Choroid plexus epithelial cell (primary cell): ENCODE measurements around the gene SPATA13.

Experiments
- DNase-seq: peaks from one replicate; pipeline ENCODE4 v3.0.0-alpha.2; 2010; ENCODE audit warnings: low read depth
- H3K4me3 ChIP-seq: 2 replicates; pipeline ENCODE4 v1.5.1; 2011; ENCODE audit warnings: low read depth, mild to moderate bottlenecking, control low read depth, low read length, moderate library complexity
- CTCF ChIP-seq: conservative IDR thresholded peaks from 2 replicates; pipeline ENCODE4 v1.5.1; 2011; ENCODE audit warnings: low read depth, mild to moderate bottlenecking, control low read depth, inconsistent platforms, low read length, moderate library complexity

Gene SPATA13

GRCh38 chr13:24355103-24355502, 194.6 kb downstream of the SPATA13 start:
- no peak for TF ChIP-seq CTCF
- no peak overlapping the region for H3K4me3 ChIP-seq
- DNase-seq = no peak

GRCh38 chr13:24356270-24356669, 195.8 kb downstream of the SPATA13 start:
- no peak for TF ChIP-seq CTCF
- no peak for DNase-seq
- H3K4me3 ChIP-seq = no peak overlapping the region
